CD4-positive, alpha-beta T cell treated with Interleukin-21 for 1 hour (primary cell): ENCODE measurements around the gene PRR22.

Source experiments
- DNase-seq: peaks from one replicate; pipeline ENCODE4 v3.0.0-alpha.2; 2020

The PRR22 gene

DNA sequence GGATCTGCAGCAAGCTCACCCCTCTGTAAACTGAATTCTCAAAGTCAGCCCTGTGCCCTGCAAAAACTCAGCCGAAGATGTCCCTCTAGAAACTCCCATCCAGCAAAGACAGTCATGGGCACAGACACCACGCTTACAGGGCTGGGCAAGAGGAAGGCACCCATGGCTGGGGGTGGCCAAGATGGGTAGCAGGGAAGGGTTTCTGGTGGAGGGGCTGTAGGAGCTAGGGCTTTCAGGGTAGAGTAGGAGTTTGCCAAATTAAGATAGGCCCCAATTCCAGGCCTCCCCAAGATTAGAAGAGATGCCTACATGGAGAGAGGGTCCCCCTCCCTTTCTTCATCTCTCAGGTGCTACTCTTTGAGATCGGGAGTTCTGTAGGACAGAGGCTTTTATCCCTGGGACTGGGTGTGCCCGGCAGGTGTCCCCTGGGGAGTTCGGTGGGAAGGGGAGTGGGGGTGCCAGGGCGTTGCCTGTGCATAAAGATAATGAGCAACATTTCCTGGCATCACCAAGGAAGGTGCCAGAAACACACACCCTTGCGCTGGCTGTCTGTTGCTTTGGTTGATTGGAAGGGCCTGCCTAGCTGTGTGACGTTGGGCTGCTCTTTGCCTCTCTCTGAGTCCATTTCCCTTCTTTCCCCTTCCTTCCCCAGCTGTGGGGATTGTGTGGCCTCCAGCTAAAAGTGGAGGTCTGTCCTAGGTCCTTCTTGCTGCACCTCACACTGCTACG lies 29.7 kb upstream of the PRR22 start:
- DNase-seq, result no peak

DNA sequence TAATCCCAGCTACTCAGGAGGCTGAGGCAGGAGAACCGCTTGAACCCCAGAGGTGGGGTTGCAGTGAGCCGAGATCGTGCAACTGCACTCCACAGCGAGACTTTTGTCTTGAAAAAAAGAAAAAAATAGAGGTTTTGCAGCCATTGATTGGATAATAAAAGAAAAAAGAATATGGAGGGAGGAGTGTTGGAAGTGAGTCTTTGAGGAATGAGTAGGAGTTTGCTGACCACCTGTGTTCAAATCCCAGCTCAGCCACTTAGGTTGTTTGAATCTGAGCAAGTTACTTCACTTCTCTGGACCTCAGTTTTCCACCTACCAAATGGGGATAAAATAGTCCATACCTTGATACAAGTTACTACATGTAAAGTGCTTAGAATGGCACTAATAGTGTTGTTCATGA lies 26.6 kb upstream of the PRR22 start:
- no peak for DNase-seq

DNA sequence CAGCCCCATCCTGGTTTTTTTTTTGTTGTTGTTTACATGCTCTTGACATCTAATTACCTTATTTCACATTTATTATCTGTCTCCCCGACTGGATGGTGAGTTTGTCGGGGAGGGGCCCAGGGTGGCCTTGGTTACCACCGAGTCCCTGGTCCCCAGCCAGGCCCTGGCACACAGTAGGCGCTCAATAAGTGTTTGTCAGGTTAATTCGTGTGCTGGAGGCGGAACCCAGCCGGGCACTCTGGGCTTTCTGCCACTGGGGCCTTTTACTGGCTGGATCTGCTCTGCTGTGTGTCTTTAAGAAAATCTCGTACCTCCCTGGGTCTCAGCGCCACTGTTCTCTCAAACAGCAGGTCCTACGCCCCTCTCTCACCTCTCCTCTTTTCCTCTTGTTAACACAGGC lies 24.9 kb upstream of the PRR22 start:
- DNase-seq, result no peak

DNA sequence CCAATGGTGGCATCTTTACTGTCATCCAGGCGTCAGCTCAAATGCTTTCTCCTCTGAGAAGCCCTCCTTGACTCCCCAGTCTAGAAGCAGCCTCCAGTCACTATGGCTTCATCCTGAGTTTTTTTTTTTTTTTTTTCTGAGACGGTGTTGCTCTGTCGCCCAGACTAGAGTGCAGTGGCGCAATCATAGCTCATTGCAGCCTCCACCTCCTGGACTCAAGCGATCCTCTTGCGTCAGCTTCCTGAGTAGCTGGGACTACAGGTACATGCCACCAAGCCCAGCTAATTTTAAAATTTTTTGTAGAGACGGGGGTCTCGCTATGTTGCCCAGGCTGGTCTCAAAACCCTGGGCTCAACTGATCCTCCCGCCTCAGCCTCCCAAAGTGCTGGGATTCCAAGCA lies 24.5 kb upstream of the PRR22 start:
- no peak for DNase-seq

DNA sequence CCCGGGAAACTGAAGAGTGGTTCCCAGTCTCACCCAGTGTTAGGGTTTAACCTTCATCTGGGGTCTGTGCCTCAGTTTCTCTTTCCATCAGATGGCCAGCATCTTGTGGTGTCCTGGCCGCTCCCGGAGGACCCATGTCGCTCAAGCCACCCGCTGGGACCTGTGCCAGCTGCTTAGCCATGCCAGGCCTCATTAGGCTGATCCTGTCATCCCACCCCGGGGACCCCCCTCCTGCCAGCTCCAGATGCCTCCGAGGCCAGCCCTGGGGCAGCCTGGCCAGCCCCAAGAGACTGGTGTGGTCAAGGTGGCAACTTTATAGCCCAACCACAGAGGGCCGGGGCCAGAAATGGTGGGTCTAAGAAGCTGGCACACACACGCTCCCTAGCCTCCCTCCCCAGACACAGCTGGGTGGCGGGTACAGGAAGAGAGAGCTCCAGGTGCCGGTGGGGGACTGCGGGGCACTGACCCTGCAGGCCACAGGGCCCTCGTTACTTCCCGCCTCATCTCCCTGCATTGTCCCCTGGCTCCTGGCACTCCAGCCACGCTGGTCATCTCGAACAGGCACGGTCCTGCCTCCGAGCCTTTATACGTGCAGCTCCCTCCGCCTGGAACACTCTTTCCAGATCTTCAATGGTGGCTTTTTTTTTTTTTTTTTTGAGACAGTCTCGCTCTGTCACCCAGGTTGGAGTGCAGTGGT lies 23.7 kb upstream of the PRR22 start:
- DNase-seq, result no peak

DNA sequence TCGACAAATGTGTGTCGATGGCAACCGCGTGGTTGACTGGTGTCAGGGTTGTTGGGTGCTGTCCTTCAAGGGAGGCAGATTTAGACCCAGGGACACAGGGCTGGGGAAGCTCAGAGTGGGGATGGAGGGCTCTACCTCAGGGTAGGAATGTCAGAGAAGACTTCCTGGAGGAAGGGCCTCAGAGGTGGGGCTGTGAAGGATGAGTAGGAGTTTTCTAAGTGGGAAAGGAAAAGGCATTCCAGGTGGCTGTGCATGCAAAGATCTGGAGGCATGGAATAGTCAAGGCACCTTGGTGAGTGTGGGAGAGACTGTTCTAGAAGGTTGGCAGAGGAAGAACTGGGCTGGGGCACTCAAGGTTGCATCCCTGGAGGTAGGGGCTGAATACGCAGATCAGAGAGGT lies 22.4 kb upstream of the PRR22 start:
- no peak for DNase-seq

DNA sequence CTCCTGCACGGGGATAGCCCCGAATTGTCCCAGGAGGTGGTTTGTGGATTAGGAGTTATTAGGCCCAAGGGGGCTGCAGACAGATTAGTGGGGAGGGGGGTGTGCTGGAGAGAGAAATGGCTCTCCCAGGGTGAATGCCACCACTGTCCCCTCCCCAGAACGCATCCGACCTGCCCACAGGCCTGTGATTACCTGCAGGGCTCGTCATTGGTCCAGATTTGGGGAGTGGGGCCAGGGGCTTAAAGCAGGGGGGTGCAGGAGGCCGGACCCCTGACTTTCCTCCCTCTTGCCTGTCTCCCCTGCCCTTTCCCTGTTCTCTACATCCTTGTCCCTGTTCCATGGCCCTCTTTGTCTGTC lies 21.6 kb upstream of the PRR22 start:
- no peak for DNase-seq

DNA sequence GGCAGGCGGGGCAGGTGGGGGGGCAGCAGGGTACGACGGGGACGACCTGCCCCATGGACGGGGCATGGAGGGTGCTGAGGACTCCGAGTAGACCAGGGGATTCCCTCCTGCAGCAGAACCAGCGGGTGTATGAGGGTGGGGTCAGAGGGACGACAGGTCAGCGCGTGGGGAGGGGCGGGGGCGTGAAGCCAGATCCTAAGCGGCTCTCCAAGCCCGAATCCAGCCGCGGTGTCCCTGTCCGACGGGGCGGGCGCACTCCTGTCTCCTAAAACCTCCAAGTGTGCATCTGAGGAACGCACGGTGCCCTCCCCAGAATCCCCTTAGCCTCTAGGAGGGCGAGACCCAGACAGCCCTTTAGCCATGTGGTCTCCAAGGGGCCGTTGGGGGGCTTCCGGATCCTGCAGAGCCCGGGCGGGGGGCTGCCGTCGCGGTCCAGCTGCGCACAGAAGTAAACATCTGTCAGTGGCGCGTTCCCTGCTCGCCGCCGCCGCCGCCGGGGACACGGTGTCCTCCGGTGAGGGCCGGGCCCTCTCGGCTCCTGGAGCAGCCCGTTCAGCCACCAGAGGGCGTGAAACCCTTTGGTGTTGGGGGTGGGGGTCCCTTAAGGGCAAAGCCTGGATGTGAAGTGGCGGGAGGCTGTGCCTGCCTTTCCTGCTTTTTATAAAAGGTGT lies 21.1 kb upstream of the PRR22 start:
- peak; percentile 60 for DNase-seq

DNA sequence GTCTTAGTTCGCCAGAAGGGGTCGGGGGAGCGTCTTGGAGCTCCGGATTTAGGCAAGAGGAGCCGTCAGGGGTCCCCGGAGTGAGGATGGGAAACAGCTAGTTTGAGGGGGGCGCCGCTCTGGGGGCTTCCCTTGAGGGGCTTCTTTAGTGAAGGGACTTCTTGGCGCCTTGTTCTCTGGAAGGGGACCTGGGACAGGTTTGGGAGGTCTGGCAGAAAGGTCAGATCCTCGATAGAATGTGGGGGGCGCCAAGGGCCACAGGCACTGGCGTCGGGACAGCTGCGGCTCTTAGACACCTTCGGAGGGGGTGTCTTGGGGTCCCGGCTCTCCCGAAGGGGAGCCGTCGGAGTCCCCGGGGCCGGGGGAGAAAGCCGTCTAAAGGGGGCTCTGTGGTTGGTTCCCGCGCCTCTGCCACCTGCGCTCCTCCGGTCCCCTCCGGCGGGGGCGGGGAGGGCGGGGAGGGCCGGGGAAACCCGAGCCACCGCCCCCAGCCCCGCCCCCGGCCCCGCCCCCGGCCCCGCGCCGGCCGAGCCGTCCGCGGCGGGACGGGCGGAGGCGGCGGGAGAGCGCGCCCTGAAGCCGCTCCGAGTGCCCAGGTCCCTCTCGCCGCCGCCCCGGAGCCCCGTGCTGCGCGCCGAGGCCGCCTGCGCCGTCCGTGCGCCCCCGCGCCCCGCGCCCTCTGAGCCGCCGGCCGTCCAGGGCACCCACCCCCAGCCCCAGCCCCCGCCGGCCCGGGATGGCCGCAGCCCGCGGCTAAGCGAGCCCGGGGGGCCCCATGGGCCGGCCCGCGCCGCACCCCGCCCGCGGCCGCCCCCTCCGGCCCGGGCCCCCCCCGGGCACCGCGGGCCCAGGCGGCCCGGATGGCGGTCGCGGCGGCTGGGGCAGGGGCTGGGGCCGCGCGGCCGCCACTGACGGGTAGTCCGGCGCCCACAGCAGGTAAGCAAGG lies 20.2 kb upstream of the PRR22 start, which contains the start of gene NRTN:
Gene NRTN, plus strand, starts transcription at position 552 of the 946 bp plus-strand sequence. CDS start 19,099 bp downstream, outside the sequence.
- DNase-seq, result peak; percentile 55

DNA sequence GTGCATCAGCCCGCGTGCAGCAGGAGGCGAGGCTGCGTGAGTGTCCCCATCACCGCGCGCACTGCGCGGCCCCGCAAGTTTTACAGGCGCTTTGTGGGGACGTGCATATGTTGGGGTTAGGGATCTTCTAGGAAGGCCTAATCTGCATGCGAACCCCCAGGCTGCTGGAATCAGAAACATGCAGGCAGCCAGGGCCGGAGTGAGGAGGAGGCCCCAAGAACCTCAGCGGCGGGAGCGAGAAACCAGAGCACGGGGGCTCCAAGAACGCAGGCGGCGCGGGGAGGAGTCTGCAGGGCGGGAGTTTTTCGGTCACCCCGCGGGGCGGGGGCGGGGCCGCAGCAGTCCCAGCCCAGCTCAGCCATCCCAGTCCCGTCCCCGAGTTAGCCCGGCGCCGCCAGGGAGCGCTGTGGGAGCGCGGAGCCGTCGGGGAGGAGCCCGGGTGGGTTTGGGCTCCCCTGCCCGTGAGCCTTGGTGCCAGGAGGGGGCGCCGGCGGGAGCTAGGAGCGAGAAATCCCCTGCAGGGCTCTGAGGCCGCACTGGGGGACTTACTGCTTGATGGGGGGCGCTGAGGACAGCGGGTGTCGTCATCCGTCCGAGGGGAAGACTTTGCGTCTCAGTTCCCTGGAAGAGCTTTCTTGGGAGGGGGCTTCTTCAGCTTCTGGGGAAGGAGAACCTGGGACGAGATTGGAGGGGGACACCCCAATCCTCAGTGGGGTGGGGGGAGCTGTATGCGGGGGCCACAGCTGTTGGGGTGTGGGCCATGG lies 19.4 kb upstream of the PRR22 start:
- peak; percentile 93 for DNase-seq

DNA sequence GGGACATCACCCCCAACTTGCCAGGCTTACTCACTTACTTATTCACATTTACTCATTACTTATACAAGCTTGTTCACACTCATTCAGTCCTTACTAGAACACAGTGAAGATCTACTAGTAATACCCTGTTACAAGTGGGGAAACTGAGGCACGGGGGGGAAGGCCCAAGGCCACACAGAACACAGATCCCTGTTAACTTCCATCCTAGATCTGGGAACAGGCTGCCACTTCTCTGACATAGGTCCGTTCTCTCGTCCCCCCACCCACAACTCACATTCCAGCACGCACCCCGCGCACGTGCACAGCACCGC lies 18.9 kb upstream of the PRR22 start:
- DNase-seq, result no peak

DNA sequence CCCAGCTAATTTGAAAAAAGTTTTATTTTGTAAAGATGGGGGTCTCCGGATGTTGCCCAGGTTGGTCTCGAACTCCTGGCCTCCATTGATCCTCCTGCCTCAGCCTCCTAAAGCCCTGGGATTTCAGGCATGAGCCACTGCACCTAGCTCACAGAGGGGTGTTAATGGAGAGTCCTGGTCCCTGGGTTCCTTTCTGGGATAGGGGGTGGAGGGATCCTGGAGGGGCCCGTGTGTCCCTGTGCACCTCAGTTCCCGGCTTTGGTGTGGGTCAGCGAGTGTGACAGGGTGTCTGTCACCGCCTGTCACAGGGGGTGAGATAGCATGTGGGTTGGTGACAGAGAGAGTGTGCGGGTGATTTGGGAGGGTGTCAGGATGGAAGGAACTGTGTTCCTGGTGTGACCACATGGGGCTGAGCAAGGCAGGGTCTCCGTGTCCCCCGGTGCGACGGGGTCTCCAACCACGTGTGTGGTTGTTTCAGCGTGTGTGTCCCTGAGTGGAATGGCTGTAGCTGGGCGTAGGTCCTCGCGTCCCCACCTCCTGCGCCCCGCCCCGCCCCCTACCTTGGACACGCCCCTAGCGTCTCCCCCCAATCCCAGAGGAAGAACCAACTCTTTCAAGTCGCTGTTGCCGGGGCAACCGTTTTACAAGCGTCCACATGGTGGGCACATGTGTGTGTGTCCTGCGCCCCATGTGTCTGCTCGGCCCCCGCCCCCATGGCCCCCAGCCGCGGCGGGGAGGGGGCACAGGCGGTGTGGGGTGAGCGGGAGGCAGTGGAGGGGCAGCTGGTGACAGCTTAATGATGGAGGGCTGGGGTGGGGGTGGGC lies 17.5 kb upstream of the PRR22 start:
- peak; percentile 13 for DNase-seq

DNA sequence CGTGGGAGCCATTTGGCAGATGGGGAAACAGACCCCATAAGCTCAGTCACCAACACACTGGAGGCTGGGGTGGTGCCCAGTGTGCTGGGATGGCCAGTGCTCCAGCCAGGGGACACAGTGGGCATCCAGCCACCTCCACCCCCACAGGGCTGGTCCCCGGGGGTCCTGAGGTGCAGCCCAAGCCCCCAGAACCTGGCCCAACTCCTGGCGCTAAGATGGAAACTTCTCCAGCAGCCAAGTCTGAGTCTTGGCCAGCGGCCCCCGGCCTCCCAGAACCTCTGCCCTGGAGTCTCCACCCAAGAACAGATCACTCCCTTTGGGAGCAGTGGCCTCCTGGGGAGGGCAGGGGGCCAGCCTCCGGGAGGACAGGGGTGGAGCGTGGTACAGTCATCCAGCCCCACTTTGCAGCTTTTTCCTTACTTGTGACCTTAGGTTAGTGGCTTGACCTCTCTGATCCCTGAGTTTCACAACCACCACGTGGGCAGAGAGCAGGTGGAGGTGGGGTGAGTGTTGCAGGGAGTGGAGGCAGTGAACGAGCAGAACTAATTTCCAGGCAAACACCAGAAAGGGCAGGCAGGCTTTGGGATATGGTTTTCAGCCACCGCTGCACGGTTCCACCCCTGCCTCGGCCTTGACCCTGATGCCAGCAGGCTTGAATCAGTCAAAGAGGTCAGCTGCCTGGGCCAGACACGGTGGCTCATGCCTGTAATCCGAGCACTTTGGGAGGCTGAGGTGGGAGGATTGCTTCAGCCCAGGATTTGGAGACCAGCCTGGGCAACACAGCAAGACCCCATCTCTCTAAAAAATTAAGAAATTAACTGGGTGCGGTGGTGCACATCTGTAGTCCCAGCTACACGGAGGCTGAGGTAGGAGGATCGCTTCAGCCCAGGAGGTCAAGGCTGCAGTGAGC lies 16.1 kb upstream of the PRR22 start:
- DNase-seq, result no peak

DNA sequence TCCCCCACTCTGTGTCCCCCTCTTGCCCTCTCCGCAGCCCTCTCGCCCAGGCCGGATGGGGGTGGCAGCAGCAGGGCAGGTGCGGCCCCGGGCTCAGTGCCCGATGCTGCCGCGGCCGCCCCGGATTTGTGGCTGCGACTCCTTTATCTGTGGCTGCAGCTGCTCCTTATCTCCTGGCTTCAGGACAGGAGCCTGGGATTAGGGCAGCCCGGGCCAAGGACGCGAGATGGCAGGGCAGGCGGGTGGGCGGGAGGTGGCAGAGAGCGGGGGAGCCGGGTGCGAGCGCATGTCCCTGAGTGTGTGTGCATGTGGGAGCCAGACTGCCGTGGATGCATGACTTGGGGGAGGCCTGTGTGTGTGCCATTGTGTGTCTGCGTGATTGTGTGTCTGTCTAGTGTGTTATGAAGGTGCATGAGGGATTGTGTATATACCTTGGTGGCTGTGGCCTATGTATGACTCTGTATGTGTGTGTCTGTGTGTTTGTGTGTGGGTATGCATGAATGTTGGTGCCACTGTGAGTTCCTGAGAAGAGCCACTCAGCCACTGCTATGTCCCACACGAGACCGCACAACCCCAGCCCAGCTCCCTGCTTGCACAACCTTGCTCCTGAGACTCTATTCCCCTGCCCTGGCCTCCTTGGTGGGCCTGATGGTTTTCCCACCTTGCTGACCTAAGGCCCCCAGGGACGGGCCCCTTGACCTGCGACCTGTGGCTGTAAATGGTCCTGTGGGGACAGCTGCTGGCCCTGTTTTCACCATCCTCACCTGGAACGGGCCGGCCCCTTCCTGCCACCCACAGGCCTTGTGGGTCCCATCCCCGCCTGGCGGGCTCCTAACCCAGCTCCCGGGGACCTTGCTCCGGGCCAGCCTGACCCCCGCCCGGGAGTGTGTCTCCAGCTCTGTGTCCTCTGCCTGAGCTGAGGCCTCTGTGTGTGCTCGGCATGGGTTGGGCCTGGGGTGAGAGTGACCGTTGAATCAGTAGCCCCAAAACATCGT lies 15.0 kb upstream of the PRR22 start:
- no peak for DNase-seq

DNA sequence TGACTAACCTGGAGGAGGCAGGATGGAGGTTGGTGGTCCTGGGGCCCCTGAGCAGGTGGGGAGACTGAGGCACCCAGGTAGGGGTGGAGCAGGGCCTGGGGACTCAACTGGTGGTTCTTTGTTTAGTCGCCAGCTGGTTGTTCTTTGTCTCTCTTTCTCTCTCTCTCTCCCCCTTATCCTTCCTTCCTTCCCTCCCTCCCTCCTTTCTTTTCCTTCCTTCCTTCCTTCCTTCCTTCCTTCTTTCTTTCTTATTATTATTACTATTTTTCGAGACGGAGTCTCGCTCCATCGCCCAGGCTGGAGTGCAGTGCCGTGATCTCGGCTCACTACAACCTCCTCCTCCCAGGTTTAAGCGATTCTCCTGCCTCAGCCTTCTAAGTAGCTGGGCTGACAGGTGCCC lies 13.7 kb upstream of the PRR22 start:
- no peak for DNase-seq

DNA sequence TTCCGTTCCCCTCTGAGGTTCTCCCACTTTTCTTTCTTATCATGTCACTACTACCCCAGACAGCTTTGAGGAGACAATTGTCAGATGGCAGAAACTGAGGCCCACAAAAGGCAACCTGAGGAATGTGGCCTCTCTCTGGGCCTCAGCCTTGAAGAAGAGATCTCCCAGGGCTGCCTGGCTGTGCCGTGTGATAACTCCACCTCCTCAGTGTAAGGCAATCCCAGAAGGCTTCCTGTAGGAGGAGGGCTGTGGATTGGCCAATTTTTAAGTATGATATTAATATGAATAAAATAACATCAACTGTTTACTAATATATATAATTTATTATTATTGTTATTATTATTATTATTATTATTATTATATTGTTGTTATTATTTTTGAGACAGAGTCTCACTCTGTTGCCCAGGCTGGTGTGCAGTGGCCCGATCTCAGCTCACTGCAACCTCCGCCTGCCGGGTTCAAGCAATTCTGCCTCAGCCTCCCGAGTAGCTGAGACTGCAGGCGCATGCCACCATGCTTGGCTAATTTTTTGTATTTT lies 10.9 kb upstream of the PRR22 start:
- DNase-seq, result no peak

DNA sequence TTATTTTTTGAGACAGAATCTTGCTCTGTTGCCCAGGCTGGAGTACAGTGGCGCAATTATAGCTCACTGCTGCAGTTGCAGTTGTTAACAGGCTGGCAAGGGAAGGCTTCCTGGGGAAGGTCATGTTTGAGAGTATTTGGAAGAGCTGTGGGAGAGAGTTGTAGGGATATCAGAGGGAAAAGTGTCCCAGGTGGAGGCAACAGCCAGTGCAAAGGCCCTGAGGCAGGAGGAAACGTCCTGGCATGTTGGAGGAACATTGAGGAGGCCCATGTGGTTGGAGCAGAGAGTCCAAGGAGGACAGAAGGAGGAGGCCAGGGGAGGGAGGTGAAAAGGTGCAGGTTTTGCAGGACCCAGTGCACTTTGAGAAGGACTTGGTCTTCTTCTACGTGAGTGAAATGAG lies 8.6 kb upstream of the PRR22 start:
- no peak for DNase-seq

DNA sequence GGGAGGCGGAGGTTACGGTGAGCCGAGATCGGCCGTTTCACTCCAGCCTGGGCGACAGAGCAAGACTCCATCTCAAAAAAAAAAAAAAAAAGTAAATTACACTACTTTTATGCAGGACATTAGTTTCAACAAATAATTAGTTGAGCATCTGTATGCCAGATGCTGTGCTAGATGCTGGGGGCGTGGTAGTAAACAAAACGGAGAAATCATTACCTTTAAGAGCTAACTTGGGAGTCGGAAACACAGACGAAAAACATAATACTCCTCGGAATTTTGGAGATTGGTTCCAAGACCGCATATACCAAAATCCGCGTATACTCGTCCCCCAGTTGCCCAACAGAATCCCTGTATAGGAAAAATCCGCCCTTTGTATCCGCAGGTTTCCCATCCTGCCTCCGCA lies 7.7 kb upstream of the PRR22 start:
- DNase-seq, result no peak
